GM12864 (cell line): ENCODE results near the gene RRBP1.

Experiments used
- DNase-seq: peaks from one replicate; pipeline ENCODE4 v3.0.0-alpha.2; 2011; ENCODE audit warnings: low read depth
- H3K4me3 ChIP-seq: 2 replicates; pipeline ENCODE4 v1.5.1; 2011; ENCODE audit warnings: mild to moderate bottlenecking, low read depth, low read length, control low read depth
- TF ChIP-seq, protein P1 (sequence below): IDR thresholded peaks from 2 replicates; pipeline ENCODE4 v1.5.1; 2011; ENCODE audit warnings: low read depth, mild to moderate bottlenecking, moderate library complexity, low read length, control low read depth, inconsistent platforms; ENCODE audit errors: missing control alignments

RRBP1 gene

DNA sequence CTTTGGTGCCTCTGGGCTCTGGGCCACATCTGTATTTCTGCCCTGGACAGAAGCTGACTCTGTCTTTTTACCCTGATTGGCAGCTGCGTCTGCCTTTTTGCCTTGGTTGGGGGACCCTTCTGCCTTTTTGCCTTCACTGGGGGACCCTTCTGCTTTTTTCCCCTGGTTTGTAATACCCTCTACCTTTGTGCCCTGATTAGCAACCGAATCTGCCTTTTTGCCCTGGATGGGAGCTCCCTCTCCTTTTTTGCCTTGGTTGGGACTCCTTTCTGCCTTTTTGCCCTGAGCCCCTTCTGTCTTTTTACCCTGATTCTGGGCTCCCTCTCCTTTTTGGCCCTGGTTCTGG, 23.4 kb downstream of the RRBP1 start:
- TF ChIP-seq, protein P1, sequence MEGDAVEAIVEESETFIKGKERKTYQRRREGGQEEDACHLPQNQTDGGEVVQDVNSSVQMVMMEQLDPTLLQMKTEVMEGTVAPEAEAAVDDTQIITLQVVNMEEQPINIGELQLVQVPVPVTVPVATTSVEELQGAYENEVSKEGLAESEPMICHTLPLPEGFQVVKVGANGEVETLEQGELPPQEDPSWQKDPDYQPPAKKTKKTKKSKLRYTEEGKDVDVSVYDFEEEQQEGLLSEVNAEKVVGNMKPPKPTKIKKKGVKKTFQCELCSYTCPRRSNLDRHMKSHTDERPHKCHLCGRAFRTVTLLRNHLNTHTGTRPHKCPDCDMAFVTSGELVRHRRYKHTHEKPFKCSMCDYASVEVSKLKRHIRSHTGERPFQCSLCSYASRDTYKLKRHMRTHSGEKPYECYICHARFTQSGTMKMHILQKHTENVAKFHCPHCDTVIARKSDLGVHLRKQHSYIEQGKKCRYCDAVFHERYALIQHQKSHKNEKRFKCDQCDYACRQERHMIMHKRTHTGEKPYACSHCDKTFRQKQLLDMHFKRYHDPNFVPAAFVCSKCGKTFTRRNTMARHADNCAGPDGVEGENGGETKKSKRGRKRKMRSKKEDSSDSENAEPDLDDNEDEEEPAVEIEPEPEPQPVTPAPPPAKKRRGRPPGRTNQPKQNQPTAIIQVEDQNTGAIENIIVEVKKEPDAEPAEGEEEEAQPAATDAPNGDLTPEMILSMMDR: no peak
- DNase-seq: no peak
- H3K4me3 ChIP-seq: no peak overlapping the region

DNA sequence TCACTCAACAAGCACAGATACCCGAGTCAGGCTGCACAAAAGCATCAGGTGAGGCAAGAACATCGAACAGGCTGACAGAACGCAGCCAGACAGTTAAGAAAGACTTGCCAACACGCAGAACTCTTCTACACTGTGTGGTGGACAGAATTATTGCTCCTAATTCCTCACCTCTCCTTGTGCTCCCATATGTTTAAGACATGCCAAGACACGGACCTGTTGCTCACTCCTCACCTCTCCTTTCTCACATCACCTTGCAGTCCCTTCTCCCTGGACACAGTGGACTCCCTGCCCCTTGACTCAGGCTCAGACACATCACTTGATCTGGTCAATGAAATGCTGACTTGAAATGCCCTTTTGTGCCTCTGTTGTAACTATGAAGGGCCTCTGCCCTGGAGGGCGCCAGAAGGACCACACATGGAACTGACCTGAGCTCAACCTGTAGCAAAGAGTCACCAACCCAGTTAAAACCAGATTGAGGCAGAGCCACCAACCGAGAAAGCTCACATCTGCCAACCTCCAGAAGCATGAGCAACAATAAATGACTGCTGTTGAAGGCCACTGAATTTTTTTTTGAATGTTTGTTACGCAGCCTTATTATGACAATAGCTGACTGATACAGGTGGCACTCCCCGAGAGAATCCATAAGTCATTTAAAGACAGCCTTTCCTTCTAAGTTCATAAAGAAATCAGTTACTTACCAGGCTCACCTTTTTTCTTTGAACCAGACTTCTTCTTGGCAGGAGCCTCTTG, 24.0 kb downstream of the RRBP1 start:
- TF ChIP-seq, protein P1: no peak
- DNase-seq: no peak
- H3K4me3 ChIP-seq: no peak overlapping the region

DNA sequence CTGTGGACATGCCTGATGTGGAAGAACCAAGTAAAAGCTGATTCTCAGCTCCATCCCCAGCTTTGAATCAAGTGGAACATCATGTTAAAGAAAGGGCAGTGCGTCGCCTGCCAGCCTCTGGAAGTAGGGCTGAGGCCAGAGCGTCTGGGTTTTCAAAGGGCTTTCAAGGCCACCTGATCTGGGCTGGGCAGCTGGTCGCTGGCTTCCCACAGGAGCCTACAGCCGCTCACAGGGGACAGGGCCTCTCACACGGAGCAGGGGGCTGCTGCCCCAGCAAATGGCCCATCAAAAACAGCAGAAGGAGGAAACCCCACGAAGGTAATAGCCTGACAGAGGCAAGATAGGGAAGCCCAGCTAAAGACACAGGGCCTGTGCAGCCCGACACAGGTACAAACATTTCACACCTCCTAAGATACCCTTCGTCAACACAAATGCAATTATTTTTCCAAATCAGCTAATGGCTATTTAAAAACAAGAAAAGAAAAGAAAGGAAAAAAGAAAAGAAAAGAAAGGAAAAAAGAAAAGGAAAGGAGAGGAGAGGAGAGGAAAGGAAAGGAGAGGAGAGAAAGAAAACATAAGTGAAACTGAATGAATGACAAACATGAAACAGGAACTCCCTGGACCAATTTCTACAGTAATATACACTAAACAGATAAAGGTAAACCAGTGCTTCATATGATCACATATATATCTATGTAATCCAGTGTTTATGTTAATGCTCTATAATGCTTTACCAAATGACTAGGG, 24.8 kb downstream of the RRBP1 start:
- TF ChIP-seq, protein P1: no peak
- H3K4me3 ChIP-seq: no peak overlapping the region
- DNase-seq: no peak

DNA sequence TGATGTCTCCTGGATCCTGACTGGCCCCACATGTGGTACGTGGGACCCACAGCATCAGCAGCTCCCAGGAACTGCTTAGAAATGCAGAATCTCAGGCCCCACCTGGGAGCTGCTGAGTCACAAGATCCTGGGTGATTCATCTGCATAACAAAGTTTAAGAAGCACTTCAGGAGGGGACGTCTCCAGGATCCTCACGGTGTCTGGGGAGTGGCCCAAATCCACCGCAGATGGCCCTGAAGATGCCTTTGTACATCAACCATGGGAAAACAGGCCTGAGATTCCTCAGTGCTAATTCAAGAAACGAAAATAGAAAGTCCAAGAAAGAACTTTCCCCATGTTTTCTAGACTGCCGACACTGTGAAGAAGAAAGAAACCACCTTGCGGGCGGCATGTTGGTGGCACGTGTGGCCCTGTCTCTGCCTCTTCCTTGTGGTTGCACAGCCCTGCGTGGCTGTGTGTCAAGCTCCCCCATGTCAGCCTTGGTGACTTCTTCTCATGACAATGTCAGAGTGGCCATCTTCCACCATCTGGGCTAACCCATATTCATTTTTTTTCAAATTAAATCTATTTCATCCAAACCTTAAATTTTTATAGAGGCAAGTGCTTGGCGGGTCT, 26.1 kb downstream of the RRBP1 start:
- DNase-seq: no peak
- no peak overlapping the region for H3K4me3 ChIP-seq
- TF ChIP-seq, protein P1: no peak

DNA sequence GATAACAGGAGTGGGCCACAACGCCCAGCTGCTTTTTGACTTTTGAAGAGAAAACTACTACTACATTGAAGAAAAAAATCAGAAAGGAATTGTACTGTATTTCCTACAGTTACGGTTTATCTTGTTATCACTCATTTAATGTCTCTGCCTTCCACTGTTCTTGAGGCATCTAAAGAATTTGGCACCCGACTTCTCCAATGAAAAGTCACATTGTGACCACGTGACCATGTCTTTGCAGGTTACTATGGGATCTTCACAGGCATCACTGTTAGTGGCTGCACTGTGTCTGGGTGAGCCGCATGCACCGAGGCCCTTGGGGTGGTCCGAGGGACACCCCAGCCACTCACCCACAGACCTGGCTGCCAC, 26.8 kb downstream of the RRBP1 start:
- TF ChIP-seq, protein P1: no peak
- no peak for DNase-seq
- H3K4me3 ChIP-seq: no peak overlapping the region

DNA sequence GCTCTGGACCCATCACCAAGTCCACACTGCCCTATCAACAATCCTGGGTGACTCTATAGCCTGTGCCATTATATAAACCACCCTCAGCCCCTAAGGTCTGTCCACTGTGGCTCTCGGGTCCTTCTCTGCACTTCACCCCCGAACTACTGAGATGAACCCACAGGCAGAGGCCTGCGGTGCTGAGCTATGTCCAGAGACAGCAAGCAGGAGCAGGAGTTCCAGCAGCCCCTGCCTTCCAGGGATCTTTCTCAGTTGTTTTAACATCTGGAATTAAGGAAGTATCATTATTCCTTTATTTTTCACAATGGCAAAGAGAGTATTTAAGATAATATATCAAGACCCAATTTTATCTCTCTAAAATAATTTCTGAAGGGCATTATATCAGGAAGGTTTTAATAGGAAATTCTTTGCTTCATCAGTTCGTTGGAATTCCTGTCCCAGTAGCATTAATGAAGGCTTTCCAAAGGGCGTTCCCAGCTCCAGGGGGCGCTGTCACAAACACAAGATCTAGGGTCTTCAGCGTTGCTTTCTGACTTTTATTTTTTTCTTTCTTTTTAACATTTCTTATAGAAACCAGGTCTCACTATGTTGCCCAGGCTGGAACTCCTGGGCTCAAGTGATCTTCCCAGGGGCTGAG, 27.3 kb downstream of the RRBP1 start:
- H3K4me3 ChIP-seq: no peak overlapping the region
- TF ChIP-seq, protein P1: peak; percentile 21
- DNase-seq: no peak
